Smooth muscle cell of the pulmonary artery (primary cell): ENCODE measurements around the gene WNT11. TPM values are rescaled to one million over a fixed set of nuclear protein-coding genes. Genes with fewer than 3 reads are reported as not detected.

ENCODE experiments used
- total RNA-seq: library from RNA; depleted of rRNA; stranded (reverse); fragments of >200 nt; gene quantifications from 2 replicates; pipeline ENCODE4 v1.2.3, GENCODE V29; 2014

Gene WNT11
- total RNA-seq, result 0.52 TPM in 1 of 2 replicates, not detected in the other

DNA sequence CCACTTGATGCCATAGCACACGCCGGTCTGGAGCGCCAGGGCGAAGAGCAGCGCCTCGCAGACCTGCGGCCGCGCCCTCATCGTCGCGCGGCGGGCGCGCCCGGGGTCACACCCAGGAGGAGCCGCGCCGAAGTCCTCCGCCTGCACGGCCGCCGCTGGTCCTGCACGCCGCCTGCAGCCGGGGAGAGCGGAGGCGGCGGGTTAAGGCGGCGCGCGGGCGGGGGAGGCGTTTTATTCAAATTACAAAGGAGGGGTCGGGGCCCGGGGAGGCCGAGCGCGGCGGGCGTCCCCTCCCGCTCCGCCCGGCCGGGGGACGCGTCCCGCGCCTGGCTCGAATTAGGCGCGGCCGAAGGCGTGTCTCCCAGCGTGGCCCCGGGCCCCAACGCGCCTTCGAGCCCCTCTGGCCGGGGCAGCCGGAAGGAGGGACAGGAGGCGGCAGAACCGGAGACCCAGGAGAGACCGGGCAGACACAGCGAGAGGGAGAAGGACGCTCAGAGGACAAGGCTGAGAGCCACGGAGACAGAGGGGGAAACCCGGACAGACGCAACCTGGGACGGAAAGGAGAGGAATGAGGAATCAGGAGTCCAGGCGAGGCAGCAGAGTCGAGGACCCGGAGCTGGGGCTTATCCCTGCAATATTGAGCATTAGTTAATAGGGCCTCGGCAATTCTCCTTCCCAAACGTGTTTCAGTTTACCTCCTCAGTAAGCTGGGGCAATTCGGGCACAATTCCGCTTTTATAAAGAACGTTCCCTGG lies at the start of gene WNT11:
Gene WNT11 (minus strand): TSS at position 176 of the 755 bp plus-strand sequence. CDS start 95 bp downstream, at position 81.

Other genes with a start within 250 kb of the WNT11 start
- gene THAP12, start 174.6 kb upstream of the WNT11 start, total RNA-seq, result 27.5 and 38.3 TPM in 2 replicates
- 1.4 and 1.9 TPM in 2 replicates for gene GVQW3, start 174.8 kb upstream of the WNT11 start, total RNA-seq
- gene EMSY, start 238.5 kb upstream of the WNT11 start, total RNA-seq, result 11.6 and 13.4 TPM in 2 replicates